AG08396 (cell line): Measurements from ENCODE around the gene KCNK7.

ENCODE experiments used
- DNase-seq: peaks from one replicate; pipeline ENCODE4 v3.0.0; 2012; ENCODE audit warnings: low spot score, mixed read lengths

The KCNK7 gene

GRCh38 chr11:65557280-65558001 is 38.2 kb downstream of the KCNK7 start:
- no peak for DNase-seq

GRCh38 chr11:65556470-65557279 is 38.9 kb downstream of the KCNK7 start:
- no peak for DNase-seq

DNA sequence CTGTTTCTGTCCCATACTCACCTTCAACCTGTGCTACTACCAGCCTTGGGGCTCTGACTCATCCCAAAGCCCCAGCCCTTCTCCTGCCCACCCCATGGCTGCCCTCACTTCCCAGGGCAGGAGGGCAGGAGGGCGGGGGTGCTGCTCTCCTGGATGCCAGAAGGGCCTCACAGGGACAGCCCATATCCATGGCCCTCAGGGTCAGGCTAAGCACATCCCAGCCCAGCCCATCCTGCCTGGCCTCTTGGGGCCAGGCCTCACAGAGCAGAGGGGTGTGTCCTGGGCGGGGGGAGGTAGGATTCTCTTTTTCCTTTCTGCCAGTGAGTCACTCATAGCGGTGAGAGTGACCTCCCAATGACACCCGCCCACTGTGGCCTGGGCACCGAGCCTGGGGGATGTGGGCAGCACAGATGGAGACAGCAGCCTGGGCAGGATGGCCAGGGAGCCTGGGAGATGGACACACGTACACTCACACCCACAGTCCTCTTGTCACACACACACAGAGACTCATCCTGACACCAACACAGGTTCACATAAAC is 39.8 kb downstream of the KCNK7 start:
- peak; percentile 89 for DNase-seq

DNA sequence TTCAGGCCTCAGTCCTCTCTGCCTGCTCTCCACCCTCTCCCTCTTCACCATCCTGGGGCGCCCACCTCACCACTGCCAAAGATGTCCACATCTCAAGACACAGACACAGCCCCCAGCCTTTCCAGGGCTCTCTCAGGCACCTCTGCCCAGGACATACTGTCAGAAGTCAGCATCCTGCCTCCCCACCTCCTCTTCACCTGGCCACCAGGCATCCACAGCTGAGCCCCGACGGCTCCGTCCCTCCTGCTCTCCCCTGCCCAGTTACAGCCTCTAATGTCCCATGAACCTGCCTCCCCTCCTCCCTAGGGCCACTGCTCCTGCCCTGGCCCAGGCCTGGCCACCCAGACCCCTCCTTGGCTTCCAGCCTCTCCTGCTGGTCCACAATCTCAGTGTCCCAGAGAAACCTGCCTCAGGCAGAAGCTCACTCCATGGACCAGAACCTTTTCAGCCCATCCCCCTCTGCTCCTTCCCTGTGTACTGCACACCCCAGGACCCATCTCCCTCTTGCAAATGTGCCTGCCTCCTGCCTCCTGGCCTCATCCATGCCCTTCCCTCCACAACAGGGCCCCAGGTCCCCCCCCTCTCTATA is 40.7 kb downstream of the KCNK7 start:
- DNase-seq: no peak

GRCh38 chr11:65554057-65554818 is 41.4 kb downstream of the KCNK7 start:
- no peak for DNase-seq

DNA sequence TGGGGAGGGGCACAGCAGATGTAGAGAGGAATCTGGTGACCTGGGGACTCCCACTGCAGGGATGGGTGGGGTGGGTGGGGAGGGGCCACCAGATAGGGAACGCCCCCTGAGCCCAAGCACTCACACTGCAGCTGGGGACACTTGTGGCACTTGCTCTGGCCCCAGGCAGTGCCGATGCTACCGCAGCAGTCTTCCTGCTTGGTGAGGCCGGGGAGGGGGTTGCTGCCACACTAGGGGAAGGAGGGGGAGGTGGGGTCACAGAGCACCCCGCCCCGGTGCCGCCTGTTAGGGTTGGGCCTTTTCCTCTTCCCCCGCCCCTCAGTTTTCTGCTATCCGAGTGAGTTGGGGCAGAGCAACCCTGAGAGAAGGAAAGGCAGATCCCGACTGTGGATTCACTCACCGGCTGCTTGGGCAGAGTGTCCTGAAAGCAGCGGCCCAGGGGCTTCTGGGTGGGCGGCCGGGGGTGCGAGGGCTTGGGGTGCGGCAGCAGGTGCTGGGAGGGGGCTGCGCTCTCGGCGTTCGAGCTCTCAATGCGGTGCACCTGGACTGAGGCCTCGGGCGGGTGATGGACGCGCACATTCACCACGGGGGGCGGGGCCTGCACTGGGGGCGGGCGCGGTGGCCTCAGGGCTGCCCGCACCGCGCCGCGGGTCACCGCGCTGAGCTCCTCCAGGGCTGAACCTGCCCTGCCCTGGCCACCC is 42.1 kb downstream of the KCNK7 start:
- DNase-seq: no peak

DNA sequence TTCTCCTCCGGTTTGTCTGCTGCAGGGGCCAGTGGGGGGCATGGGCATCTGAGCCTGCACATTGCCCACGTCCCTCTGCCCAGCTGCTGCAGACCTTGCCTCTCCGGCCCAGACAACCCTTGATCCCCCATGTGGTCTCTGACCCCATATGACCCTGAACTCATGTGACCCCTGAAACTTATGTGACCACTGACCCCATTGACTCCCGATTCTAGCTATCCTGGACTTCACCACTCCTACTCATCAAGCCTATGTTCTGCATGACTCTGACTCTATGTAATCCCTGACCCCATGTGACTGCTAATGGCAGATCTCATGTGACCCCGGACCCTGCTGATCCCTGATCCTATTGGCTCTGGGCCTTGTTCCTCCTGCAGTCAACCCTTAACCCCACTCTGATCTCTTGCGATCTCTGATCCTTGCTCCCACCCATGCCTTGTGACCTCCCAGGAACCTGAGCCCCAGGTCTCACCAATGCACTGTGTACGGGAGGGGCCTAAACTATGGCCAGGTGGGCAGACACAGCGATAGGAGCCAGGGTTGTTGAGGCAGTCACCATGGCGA is 43.1 kb downstream of the KCNK7 start:
- DNase-seq: no peak

DNA sequence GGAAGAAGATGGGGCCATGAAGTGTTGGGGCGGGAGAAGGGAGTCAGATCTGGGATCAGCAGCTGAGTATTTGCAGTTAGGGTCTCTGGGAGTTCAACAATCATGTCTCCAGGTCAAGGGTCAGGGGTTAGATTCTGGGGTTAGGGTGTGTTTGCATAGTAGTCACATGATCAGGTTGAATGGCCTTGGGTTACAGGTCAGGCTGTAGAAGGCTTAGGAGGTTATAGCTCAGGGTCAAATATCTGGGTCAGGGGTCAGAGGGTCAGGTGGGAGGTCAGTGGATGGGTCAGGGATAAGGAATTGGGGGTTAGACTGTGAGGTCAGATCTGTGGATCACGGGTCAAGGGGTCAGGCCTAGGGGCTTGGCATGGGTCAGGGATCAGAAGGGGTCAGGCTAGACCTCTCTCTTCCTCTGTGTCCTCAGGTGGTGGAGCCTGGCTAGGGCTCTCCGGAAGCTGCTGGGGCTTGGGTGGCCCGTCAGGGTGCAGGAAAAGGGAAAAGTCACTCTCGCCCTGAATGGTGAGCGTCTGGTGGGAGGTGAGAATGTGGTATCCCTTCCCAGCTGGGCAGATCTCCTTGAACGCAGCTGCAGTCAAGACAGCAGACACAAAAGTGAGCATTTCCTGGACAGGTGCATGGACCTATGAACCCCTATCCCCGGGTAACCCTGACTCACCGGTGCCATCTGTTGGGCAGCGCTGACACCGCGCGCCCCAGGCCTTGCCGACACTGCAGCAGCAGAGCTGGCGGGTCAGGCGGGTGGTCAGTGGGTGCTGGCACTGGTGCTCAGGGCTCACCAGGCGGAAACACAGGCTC is 43.8 kb downstream of the KCNK7 start:
- no peak for DNase-seq

DNA sequence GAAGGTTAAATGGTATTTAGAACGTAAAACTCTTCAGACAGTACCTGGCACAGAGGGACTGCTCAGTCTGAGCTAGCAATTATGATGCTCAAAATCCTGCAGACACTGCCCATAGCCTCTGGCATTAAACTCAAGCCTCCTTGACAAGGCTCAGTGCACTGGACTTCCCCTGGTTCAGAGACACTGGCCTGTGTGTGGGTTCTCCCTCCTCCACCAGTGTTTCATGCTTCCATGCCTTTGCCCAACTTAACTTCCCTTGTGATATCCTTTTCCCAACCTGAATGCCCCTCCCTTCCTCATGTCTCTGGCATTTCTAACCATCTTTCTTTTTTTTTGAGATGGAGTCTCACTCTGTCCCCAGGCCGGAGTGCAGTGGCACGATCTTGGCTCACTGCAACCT is 46.5 kb downstream of the KCNK7 start:
- DNase-seq: no peak

DNA sequence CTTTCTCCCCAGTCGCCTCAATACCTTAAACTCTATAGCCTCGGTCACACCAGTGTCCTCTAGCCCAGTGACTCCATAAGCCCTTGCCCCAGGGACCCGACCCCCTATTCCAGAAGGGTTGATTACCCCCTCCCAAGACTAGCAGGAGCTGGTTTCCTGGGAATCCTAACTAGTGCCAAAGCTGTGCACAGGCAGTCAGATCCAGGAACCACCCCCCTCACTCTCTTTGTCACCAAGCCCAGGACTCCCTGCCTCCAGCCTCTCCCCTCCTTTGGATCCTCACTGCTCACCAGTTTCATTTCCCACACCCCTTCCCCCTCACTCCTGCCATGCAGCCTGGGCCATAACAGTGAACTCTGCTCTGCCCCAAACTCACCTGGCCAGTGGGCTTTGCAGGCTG is 47.2 kb downstream of the KCNK7 start:
- DNase-seq: no peak

DNA sequence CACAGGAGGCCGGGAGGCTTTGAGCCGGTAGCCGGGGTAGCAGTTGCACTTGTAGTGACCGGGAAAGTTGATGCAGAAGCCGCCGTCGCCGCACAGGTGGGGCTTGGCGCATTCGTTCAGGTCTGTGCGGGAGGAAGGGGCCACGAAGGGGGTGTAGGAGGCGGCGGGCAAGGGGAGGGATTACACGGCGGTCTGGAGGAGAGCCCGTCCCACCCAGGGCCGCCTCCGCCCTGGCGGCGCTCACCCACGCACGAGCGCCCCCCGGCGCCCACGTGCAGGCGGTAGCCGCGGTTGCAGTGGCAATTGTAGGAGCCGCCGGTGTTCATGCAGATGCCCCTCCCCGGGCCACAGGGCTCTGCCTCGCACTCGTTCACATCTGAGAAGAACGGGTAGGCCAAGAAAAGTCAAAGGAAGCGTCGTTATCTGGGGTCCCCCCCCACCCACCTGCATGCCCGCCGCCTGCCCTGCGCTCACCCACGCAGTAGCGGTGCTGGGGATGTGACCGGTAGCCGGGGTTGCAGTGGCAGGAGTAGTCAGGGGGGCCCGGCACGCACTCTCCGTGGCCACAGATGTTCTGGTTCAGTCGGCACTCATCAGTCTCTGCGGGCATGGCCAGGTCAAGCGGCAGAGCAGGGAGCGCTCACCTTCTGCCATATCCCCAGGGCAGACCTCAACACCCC is 48.0 kb downstream of the KCNK7 start:
- no peak for DNase-seq

GRCh38 chr11:65546217-65546958 is 49.2 kb downstream of the KCNK7 start:
- no peak for DNase-seq

GRCh38 chr11:65545853-65546216 is 49.8 kb downstream of the KCNK7 start:
- no peak for DNase-seq
